CD14-positive monocyte (primary cell): ENCODE measurements around the gene TBC1D2. TPM values are rescaled to one million over a fixed set of nuclear protein-coding genes. Genes with fewer than 3 reads are reported as not detected.

Experiments used
- DNase-seq, 3 donors: peaks; one replicate each; pipeline ENCODE4 v3.0.0-alpha.2; 2011 to 2022
- H2AFZ ChIP-seq: 2 replicates; pipeline ENCODE4 v1.6.0; 2012; ENCODE audit warnings: mild to moderate bottlenecking, low read depth, low read length, inconsistent platforms; ENCODE audit not compliant: insufficient read depth, poor library complexity, severe bottlenecking
- H3K27ac ChIP-seq, 2 donors: 1 replicate in 1 of 2; 2 replicates in 1 of 2; pipeline ENCODE4 v1.5.1; 2012 to 2013; ENCODE audit warnings: low read length in 2 of 2, control low read depth in 1 of 2, inconsistent platforms in 1 of 2, low read depth in 1 of 2, mild to moderate bottlenecking in 1 of 2
- H3K27me3 ChIP-seq, 2 donors: one replicate each; pipeline versions ENCODE4 v1.6.0 to v1.6.1; 2011 to 2013; ENCODE audit warnings: low read length in 2 of 2; ENCODE audit not compliant: control insufficient read depth in 2 of 2, insufficient read depth in 2 of 2
- H3K36me3 ChIP-seq, 2 donors: replicated peaks in 1 of 2; 1 replicate in 1 of 2; 2 replicates in 1 of 2; pipeline versions ENCODE4 v1.5.1 to v1.6.1; 2012 to 2013; ENCODE audit warnings: low read length in 2 of 2, control low read depth in 1 of 2, inconsistent platforms in 1 of 2, mild to moderate bottlenecking in 1 of 2; ENCODE audit not compliant: insufficient read depth in 2 of 2, control insufficient read depth in 1 of 2
- H3K4me1 ChIP-seq, 2 donors: 1 replicate in 1 of 2; 2 replicates in 1 of 2; pipeline versions ENCODE4 v1.5.1 to v1.6.1; 2012 to 2013; ENCODE audit warnings: low read length in 2 of 2, control low read depth in 1 of 2, inconsistent platforms in 1 of 2, mild to moderate bottlenecking in 1 of 2, moderate library complexity in 1 of 2; ENCODE audit not compliant: insufficient read depth in 2 of 2, control insufficient read depth in 1 of 2
- H3K4me2 ChIP-seq: replicated peaks from 2 replicates; pipeline ENCODE3; 2012; ENCODE audit warnings: low read length, moderate library complexity, mild to moderate bottlenecking; ENCODE audit not compliant: poor library complexity, severe bottlenecking; ENCODE audit errors: extremely low read depth
- H3K4me3 ChIP-seq, 3 experiments: fragments of 200-600 bp in 1 of 3; sonication (generic) in 1 of 3; replicated peaks in 1 of 3; 1 replicate in 2 of 3; 2 replicates in 1 of 3; pipeline ENCODE4 v1.5.1; 2011 to 2013; ENCODE audit warnings: low read length in 3 of 3, mild to moderate bottlenecking in 3 of 3, control low read depth in 2 of 3, low read depth in 2 of 3, inconsistent platforms in 1 of 3, moderate library complexity in 1 of 3
- H3K79me2 ChIP-seq: 2 replicates; pipeline ENCODE4 v1.6.0; 2012; ENCODE audit warnings: mild to moderate bottlenecking, control low read depth, inconsistent platforms, low read length, moderate library complexity; ENCODE audit not compliant: insufficient read depth
- H3K9ac ChIP-seq: 2 replicates; pipeline ENCODE4 v1.6.0; 2017; ENCODE audit warnings: low read length, mild to moderate bottlenecking; ENCODE audit not compliant: insufficient read depth, poor library complexity, severe bottlenecking
- H3K9me3 ChIP-seq, 2 donors: replicated peaks in 1 of 2; 1 replicate in 1 of 2; 2 replicates in 1 of 2; pipeline versions ENCODE4 v1.5.1 to v1.6.1; 2012 to 2013; ENCODE audit warnings: low read length in 2 of 2, control low read depth in 1 of 2; ENCODE audit not compliant: control insufficient read depth in 1 of 2, insufficient read depth in 1 of 2
- H4K20me1 ChIP-seq: 2 replicates; pipeline ENCODE4 v1.6.0; 2012; ENCODE audit warnings: mild to moderate bottlenecking, low read length, control low read depth, moderate library complexity; ENCODE audit not compliant: insufficient read depth
- H3K27ac Mint-ChIP-seq, 7 donors: one replicate each; pipeline ENCODE4 v1.8.0; 2020; ENCODE audit warnings: mild to moderate bottlenecking in 7 of 7, mixed read lengths in 7 of 7, moderate library complexity in 6 of 7, inconsistent platforms in 2 of 7
- H3K27me3 Mint-ChIP-seq, 3 donors: one replicate each; pipeline ENCODE4 v1.8.0; 2021 to 2022; ENCODE audit warnings: low read depth in 3 of 3, mild to moderate bottlenecking in 3 of 3, mixed read lengths in 3 of 3, moderate library complexity in 3 of 3, inconsistent platforms in 1 of 3
- H3K36me3 Mint-ChIP-seq, 2 donors: one replicate each; pipeline ENCODE4 v1.8.0; 2020; ENCODE audit warnings: mixed read lengths in 2 of 2, inconsistent platforms in 1 of 2, mild to moderate bottlenecking in 1 of 2
- H3K4me1 Mint-ChIP-seq: one replicate; pipeline ENCODE4 v1.8.0; 2020; ENCODE audit warnings: mild to moderate bottlenecking, mixed read lengths
- H3K4me3 Mint-ChIP-seq, 2 donors: one replicate each; pipeline ENCODE4 v1.8.0; 2020; ENCODE audit warnings: mild to moderate bottlenecking in 2 of 2, mixed read lengths in 2 of 2, moderate library complexity in 1 of 2
- H3K9me3 Mint-ChIP-seq, 7 donors: one replicate each; pipeline ENCODE4 v1.8.0; 2020 to 2022; ENCODE audit warnings: mixed read lengths in 7 of 7, mild to moderate bottlenecking in 6 of 7, moderate library complexity in 6 of 7, inconsistent platforms in 2 of 7
- WGBS: methylation state at CpG from one replicate; pipeline ENCODE4 v1.1.5; 2013; ENCODE audit warnings: missing lambda C conversion rate; ENCODE audit not compliant: insufficient coverage; 5-methylcytosine and 5-hydroxymethylcytosine counted together
- intact Hi-C, 2 donors: fragments of 100-400 bp; cut with micrococcal nuclease; formaldehyde crosslinking; loops; one replicate each; pipeline versions ENCODE4 v1.15.0 to v1.15.1; 2023
- polyA plus RNA-seq, 3 donors: library from polyadenylated mRNA; depleted of rRNA in 1 of 3; unstranded in 2 of 3; stranded (reverse) in 1 of 3; fragments of 300-500 nt in 2 of 3; fragments of >200 nt in 1 of 3; fragmentation: Illumina TruSeq in 2 of 3; gene quantifications; 1 replicate in 2 of 3; 2 replicates in 1 of 3; pipeline ENCODE4 v1.2.3, GENCODE V29; 2012 to 2021
- TF ChIP-seq, protein P1 (sequence below): fragments of 200-600 bp; IDR thresholded peaks from one replicate; pipeline ENCODE4 v1.8.0; 2022; ENCODE audit warnings: antibody characterized with exemption, mild to moderate bottlenecking

Gene TBC1D2
- polyA plus RNA-seq, 3 donors = 23.2 to 55.7 (median 34.4) TPM

DNA sequence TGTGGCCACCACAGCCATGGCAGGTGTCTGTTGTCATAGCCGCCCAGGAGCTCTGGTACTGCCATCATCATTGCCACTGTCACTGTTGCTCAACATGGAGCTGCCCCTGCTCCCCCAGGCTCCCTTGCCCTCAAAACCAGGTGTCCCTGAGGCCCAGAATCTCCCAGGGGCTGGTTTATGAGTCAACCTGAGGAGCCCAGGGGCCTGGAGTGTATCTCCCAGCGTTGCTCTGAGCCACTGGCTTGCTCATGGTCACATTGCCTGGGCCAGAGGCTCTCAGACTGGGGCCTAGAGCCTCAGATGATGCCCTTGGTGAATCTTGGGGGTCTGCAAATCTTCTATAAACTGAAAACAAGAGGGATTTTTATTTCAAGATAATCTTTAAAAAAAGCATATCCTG, 24.7 kb upstream of the TBC1D2 start:
- H3K27me3 ChIP-seq = peaks cover 0 to 3% of the 10 kb centered on the region in 2 donors
- WGBS = 87% methylated on average over 2 of the region's 2 CpGs
- Mint-ChIP-seq H3K9me3 (peaks cover 0 to 6% (median 2%) of the 10 kb centered on the region in 7 donors), H3K27me3 (peaks cover 14 to 23% (median 23%) of the 10 kb centered on the region in 3 donors), H3K4me3 (no peak overlapping the region), H3K4me1 (peaks cover 4% of the 10 kb centered on the region), H3K36me3 (no peaks in the 10 kb centered on the region), H3K27ac (no peak overlapping the region)
- H3K4me1 ChIP-seq = no peaks in the 10 kb centered on the region
- H3K4me3 ChIP-seq = no peak overlapping the region
- H3K79me2 ChIP-seq = no peaks in the 10 kb centered on the region
- TF ChIP-seq, protein P1, sequence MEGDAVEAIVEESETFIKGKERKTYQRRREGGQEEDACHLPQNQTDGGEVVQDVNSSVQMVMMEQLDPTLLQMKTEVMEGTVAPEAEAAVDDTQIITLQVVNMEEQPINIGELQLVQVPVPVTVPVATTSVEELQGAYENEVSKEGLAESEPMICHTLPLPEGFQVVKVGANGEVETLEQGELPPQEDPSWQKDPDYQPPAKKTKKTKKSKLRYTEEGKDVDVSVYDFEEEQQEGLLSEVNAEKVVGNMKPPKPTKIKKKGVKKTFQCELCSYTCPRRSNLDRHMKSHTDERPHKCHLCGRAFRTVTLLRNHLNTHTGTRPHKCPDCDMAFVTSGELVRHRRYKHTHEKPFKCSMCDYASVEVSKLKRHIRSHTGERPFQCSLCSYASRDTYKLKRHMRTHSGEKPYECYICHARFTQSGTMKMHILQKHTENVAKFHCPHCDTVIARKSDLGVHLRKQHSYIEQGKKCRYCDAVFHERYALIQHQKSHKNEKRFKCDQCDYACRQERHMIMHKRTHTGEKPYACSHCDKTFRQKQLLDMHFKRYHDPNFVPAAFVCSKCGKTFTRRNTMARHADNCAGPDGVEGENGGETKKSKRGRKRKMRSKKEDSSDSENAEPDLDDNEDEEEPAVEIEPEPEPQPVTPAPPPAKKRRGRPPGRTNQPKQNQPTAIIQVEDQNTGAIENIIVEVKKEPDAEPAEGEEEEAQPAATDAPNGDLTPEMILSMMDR = no peak
- H3K36me3 ChIP-seq = no peaks in the 10 kb centered on the region
- no peak for DNase-seq
- no peak overlapping the region for H2AFZ ChIP-seq
- intact Hi-C loops = no loop called here
- no peak overlapping the region for H3K4me2 ChIP-seq
- no peak overlapping the region for H3K9ac ChIP-seq
- no peaks in the 10 kb centered on the region for H3K9me3 ChIP-seq
- no peak overlapping the region for H3K27ac ChIP-seq
- no peaks in the 10 kb centered on the region for H4K20me1 ChIP-seq

DNA sequence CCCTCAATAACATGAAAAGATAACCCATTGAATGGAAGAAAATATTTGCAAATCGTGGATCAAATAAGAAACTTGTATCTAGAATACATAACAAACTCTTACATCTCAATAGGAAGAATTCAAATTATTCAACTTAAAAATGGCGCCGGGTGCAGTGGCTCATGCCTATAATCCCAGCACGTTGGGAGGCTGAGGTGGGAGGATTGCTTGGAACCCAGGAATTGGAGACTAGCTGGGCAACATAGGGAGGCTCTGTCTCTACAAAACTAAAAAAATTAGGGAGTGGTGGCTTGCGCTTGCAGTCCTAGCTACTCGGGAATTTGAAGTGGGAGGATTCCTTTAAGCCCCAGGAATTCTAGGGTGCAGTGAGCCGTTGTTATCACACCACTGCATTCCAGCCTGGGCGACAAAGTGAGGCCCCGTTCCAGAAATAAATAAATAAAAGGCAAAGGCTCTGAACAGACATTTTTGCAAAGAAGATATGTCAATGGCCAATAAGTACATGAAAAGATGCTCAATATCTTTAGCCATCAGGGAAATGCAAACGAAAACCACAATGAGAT, 21.5 kb upstream of the TBC1D2 start:
- H3K9me3 ChIP-seq = no peaks in the 10 kb centered on the region
- no peak overlapping the region for H3K27ac Mint-ChIP-seq
- no peaks in the 10 kb centered on the region for H4K20me1 ChIP-seq
- no peak for DNase-seq
- H3K79me2 ChIP-seq = no peaks in the 10 kb centered on the region
- WGBS = 89% methylated on average over 3 of the region's 10 CpGs
- peaks cover 12 to 21% (median 17%) of the 10 kb centered on the region in 3 donors for H3K27me3 Mint-ChIP-seq
- H3K9me3 Mint-ChIP-seq = peaks cover 0 to 6% (median 2%) of the 10 kb centered on the region in 7 donors
- no peaks in the 10 kb centered on the region for H3K4me1 ChIP-seq
- no peaks in the 10 kb centered on the region for H3K36me3 ChIP-seq
- no peak overlapping the region for H3K4me2 ChIP-seq
- H3K27me3 ChIP-seq = peaks cover 0 to 3% of the 10 kb centered on the region in 2 donors
- no peak overlapping the region for H3K4me3 ChIP-seq
- no peaks in the 10 kb centered on the region for H3K36me3 Mint-ChIP-seq
- H3K4me3 Mint-ChIP-seq = no peak overlapping the region
- no peak overlapping the region for H3K27ac ChIP-seq
- H3K9ac ChIP-seq = no peak overlapping the region
- no peak overlapping the region for H2AFZ ChIP-seq
- intact Hi-C loops = no loop called here
- TF ChIP-seq, protein P1 = no peak
- peaks cover 4% of the 10 kb centered on the region for H3K4me1 Mint-ChIP-seq
